Peyer's patch (tissue), 4 donors: ENCODE data around the gene GREB1. TPM values are rescaled to one million over a fixed set of nuclear protein-coding genes. Genes with fewer than 3 reads are reported as not detected.

Experiments used
- DNase-seq, 3 donors: peaks; one replicate each; pipeline ENCODE4 v3.0.0-alpha.2; 2017 to 2019
- H3K27ac ChIP-seq, 4 donors: fragments of 200-600 bp; sonication (generic); one replicate each; pipeline ENCODE4 v1.5.1; 2016 to 2019
- H3K27me3 ChIP-seq, 2 donors: fragments of 200-600 bp; sonication (generic); one replicate each; pipeline ENCODE4 v1.5.1; 2019
- H3K36me3 ChIP-seq, 3 donors: fragments of 200-600 bp; sonication (generic); one replicate each; pipeline ENCODE4 v1.5.1; 2016 to 2019
- H3K4me1 ChIP-seq, 4 donors: fragments of 200-600 bp; sonication (generic); one replicate each; pipeline ENCODE4 v1.5.1; 2016 to 2019
- H3K4me3 ChIP-seq, 4 donors: fragments of 200-600 bp; sonication (generic); 1 replicate in 3 of 4; 2 replicates in 1 of 4; pipeline ENCODE4 v1.5.1; 2016 to 2019; ENCODE audit warnings: mild to moderate bottlenecking in 1 of 4
- H3K9me3 ChIP-seq, 4 donors: fragments of 200-600 bp; sonication (generic); one replicate each; pipeline ENCODE4 v1.5.1; 2016 to 2019; ENCODE audit warnings: mild to moderate bottlenecking in 1 of 4
- CTCF ChIP-seq, 6 experiments: fragments of 450-650 bp in 4 of 6; fragments of 200-600 bp in 2 of 6; sonication (generic) in 1 of 6; IDR thresholded peaks; one replicate each; pipeline ENCODE4 v1.5.1; 2017 to 2019; ENCODE audit warnings: antibody characterized with exemption in 6 of 6, mild to moderate bottlenecking in 3 of 6, moderate library complexity in 1 of 6
- POLR2A ChIP-seq, 2 donors: fragments of 450-650 bp; IDR thresholded peaks; one replicate each; pipeline ENCODE4 v1.5.1; 2017; ENCODE audit warnings: antibody characterized with exemption in 2 of 2, mild to moderate bottlenecking in 2 of 2, moderate library complexity in 2 of 2
- total RNA-seq, 4 donors: library from RNA; depleted of rRNA; stranded (reverse); fragments of >200 nt; gene quantifications; one replicate each; pipeline ENCODE4 v1.1.0, GENCODE V29; 2016

Gene GREB1
- total RNA-seq, 4 donors from 2014 or later, result 0.88 to 4.1 (median 1.9) TPM

- DNase-seq, result no peak
- H3K4me1 ChIP-seq, result no peaks in the 10 kb centered on the region
- H3K9me3 ChIP-seq, result no peaks in the 10 kb centered on the region
- TF ChIP-seq CTCF (IDR thresholded peaks at IDR 0.05) (no peak), POLR2A (IDR thresholded peaks at IDR 0.05) (no peak)
- no peaks in the 10 kb centered on the region for H3K36me3 ChIP-seq
- H3K27ac ChIP-seq, result no peak overlapping the region
- no peak overlapping the region for H3K4me3 ChIP-seq
- H3K27me3 ChIP-seq, result no peaks in the 10 kb centered on the region
Observed at GRCh38 chr2:11520092-11520693, 13.7 kb upstream of the GREB1 start.

- no peak for DNase-seq
- Histone ChIP-seq H3K27ac (no peak overlapping the region), H3K36me3 (no peaks in the 10 kb centered on the region), H3K4me3 (no peak overlapping the region), H3K4me1 (no peaks in the 10 kb centered on the region), H3K27me3 (no peaks in the 10 kb centered on the region), H3K9me3 (no peaks in the 10 kb centered on the region)
- no peak for TF ChIP-seq CTCF (IDR thresholded peaks at IDR 0.05)
- TF ChIP-seq POLR2A (IDR thresholded peaks at IDR 0.05), result no peak
Observed at GRCh38 chr2:11521775-11522174, 12.1 kb upstream of the GREB1 start.

GRCh38 chr2:11524470-11524869, 9.4 kb upstream of the GREB1 start:
- no peaks in the 10 kb centered on the region for H3K9me3 ChIP-seq
- H3K27ac ChIP-seq, result no peak overlapping the region
- H3K36me3 ChIP-seq, result no peaks in the 10 kb centered on the region
- H3K4me3 ChIP-seq, result no peak overlapping the region
- H3K4me1 ChIP-seq, result no peaks in the 10 kb centered on the region
- no peaks in the 10 kb centered on the region for H3K27me3 ChIP-seq
- no peak for DNase-seq
- no peak for TF ChIP-seq POLR2A (IDR thresholded peaks at IDR 0.05)
- TF ChIP-seq CTCF (IDR thresholded peaks at IDR 0.05), result no peak

- Histone ChIP-seq H3K9me3 (no peaks in the 10 kb centered on the region), H3K4me3 (no peak overlapping the region), H3K27ac (no peak overlapping the region), H3K27me3 (no peaks in the 10 kb centered on the region), H3K4me1 (no peaks in the 10 kb centered on the region), H3K36me3 (no peaks in the 10 kb centered on the region)
- TF ChIP-seq CTCF (IDR thresholded peaks at IDR 0.05), result no peak
- TF ChIP-seq POLR2A (IDR thresholded peaks at IDR 0.05), result no peak
- DNase-seq, result no peak
Observed at GRCh38 chr2:11525762-11526161, 8.1 kb upstream of the GREB1 start.

GRCh38 chr2:11527001-11527400, 6.8 kb upstream of the GREB1 start:
- no peaks in the 10 kb centered on the region for H3K36me3 ChIP-seq
- no peaks in the 10 kb centered on the region for H3K9me3 ChIP-seq
- H3K4me3 ChIP-seq, result no peak overlapping the region
- no peak overlapping the region for H3K27ac ChIP-seq
- no peaks in the 10 kb centered on the region for H3K27me3 ChIP-seq
- TF ChIP-seq CTCF (IDR thresholded peaks at IDR 0.05) (no peak), POLR2A (IDR thresholded peaks at IDR 0.05) (no peak)
- no peak for DNase-seq
- H3K4me1 ChIP-seq, result no peaks in the 10 kb centered on the region

GRCh38 chr2:11528228-11528627, 5.6 kb upstream of the GREB1 start:
- Histone ChIP-seq H3K27me3 (no peaks in the 10 kb centered on the region), H3K27ac (no peak overlapping the region), H3K36me3 (no peaks in the 10 kb centered on the region), H3K4me1 (no peaks in the 10 kb centered on the region), H3K4me3 (no peak overlapping the region), H3K9me3 (no peaks in the 10 kb centered on the region)
- TF ChIP-seq CTCF (IDR thresholded peaks at IDR 0.05) (no peak), POLR2A (IDR thresholded peaks at IDR 0.05) (no peak)
- DNase-seq, result no peak
